IMR-90 (cell line): ENCODE data around the gene TRAF3IP3.

Source experiments
- POLR2A ChIP-seq: IDR thresholded peaks from 2 replicates; pipeline ENCODE4 v1.6.1; 2012; ENCODE audit warnings: mild to moderate bottlenecking, low read depth, low read length
- TF ChIP-seq, protein P1 (sequence below): conservative IDR thresholded peaks from 2 replicates; pipeline ENCODE4 v1.5.1; 2012; ENCODE audit warnings: mild to moderate bottlenecking, low read depth, low read length, improper control_type of control experiment
- TF ChIP-seq, protein P2 (sequence below): fragments of 150-350 bp; IDR thresholded peaks from 2 replicates; pipeline ENCODE4 v1.6.1; 2017; ENCODE audit warnings: mild to moderate bottlenecking, antibody characterized with exemption, low read length, low read depth

DNA sequence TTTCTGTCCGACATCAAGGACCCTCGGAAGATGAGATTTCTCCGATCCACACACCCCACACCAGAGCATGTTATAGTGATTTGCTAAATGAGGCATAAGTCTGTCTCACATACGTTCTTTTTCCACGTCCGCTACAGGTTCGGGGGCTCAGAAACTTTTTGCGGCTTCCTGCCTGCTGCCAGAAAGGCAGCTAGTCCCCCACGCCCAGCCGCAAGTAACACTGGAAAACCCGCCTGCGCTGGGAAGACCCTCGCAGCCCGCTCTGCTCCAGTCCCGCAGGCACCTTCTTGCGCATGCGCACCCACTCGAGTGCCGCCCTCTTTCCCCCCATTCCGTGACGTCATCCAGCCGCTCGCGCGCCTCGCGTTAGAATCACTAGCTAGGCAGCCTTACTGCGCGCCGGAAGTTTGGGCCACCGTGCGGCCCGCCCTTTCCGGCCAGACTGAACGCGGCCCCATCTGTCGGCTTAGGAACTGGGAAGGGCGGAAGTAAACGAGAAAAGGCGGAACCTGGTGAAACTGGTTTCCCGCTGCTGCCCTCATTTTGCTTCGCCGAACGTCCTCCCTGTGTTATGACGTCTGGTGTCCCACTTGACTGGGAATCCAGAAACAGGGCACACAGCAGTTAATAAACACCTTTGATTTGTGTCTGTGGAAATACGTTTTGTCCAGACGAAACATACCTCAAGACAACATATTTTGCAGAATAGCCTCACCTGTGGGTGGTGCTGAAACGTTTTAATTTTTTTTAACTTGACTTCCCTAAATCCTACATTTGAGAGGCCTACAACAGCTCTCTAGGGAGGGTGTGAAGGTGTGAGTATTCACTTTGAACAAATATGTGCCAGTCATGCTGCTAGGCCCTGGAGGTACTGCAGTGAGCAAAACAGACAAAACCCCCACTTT, 28.7 kb downstream of the TRAF3IP3 start, which contains the start of gene C1orf74:
- TF ChIP-seq, protein P1, sequence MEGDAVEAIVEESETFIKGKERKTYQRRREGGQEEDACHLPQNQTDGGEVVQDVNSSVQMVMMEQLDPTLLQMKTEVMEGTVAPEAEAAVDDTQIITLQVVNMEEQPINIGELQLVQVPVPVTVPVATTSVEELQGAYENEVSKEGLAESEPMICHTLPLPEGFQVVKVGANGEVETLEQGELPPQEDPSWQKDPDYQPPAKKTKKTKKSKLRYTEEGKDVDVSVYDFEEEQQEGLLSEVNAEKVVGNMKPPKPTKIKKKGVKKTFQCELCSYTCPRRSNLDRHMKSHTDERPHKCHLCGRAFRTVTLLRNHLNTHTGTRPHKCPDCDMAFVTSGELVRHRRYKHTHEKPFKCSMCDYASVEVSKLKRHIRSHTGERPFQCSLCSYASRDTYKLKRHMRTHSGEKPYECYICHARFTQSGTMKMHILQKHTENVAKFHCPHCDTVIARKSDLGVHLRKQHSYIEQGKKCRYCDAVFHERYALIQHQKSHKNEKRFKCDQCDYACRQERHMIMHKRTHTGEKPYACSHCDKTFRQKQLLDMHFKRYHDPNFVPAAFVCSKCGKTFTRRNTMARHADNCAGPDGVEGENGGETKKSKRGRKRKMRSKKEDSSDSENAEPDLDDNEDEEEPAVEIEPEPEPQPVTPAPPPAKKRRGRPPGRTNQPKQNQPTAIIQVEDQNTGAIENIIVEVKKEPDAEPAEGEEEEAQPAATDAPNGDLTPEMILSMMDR = no peak
- peak; percentile 82 for TF ChIP-seq POLR2A
- TF ChIP-seq, protein P2, sequence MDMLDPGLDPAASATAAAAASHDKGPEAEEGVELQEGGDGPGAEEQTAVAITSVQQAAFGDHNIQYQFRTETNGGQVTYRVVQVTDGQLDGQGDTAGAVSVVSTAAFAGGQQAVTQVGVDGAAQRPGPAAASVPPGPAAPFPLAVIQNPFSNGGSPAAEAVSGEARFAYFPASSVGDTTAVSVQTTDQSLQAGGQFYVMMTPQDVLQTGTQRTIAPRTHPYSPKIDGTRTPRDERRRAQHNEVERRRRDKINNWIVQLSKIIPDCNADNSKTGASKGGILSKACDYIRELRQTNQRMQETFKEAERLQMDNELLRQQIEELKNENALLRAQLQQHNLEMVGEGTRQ = no peak; the same call in 1 of the 2 replicates
